T-helper 2 cell treated with Interferon-gamma antibody and Interleukin-4, amounts not matched to agents 5 μg/mL and 100 μg/mL, for 36 hours (primary cell): ENCODE results near the gene CRISPLD2.
"Not testable (repeated sequence)": the region's sequence is repeated elsewhere in the genome, so short reads cannot be mapped to it uniquely, and the experiment has no call there.

Source experiments
- DNase-seq: peaks from one replicate; pipeline ENCODE4 v3.0.0; 2021; ENCODE audit warnings: low spot score
- H3K27ac Mint-ChIP-seq: one replicate; pipeline ENCODE4 v1.8.0; 2021; ENCODE audit warnings: mild to moderate bottlenecking, mixed read lengths
- H3K27me3 Mint-ChIP-seq: one replicate; pipeline ENCODE4 v1.8.0; 2021; ENCODE audit warnings: low read depth, mixed read lengths
- H3K36me3 Mint-ChIP-seq: one replicate; pipeline ENCODE4 v1.8.0; 2021; ENCODE audit warnings: low read depth, mixed read lengths
- H3K4me1 Mint-ChIP-seq: one replicate; pipeline ENCODE4 v1.8.0; 2021; ENCODE audit warnings: low read depth, mixed read lengths
- H3K4me3 Mint-ChIP-seq: one replicate; pipeline ENCODE4 v1.8.0; 2022; ENCODE audit warnings: mild to moderate bottlenecking, moderate library complexity, mixed read lengths
- H3K9me3 Mint-ChIP-seq: one replicate; pipeline ENCODE4 v1.8.0; 2021; ENCODE audit warnings: mixed read lengths

Gene CRISPLD2

DNA sequence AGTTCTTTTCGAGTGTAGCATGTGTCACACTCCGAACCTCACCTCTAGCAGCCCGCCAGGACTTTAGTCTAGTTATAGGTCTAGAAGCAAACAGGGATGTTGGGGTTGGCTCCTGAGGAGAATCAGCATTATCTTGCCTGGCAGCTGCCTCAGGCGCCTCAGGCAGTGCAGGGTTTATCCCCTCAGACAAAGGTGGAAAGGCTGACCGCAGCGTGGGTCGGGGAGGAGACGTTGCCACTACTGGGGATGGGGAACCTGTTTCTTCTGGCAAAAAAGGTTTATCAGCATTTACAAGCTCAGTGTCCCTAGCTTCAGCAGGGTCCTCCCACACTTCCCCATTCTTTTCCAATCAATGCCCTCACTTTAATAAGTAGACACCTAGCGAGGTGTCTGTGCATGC, 40.6 kb downstream of the CRISPLD2 start:
- Mint-ChIP-seq H3K27me3 (peaks cover 3% of the 10 kb centered on the region), H3K4me3 (no peak overlapping the region), H3K4me1 (no peaks in the 10 kb centered on the region), H3K9me3 (peaks cover 9% of the 10 kb centered on the region), H3K36me3 (no peaks in the 10 kb centered on the region), H3K27ac (no peak overlapping the region)
- no peak for DNase-seq

DNA sequence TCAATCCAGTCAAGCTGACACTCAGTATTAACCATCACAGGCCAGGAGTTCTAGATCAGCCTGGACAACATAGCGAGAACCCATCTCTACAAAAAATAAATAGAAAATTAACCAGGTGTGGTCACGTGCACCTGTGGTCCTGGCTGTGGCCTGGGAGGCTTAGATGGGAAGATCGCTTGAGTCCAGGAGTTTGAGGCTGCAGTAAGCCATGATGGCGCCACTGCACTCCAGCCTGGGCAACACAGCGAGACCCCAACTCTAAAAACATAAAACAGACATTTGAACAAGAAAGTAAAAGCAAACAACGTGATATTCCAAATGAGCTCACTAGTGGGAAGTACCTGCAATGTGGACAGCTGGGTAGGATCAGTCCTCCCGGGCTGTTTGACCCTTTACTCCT, 41.9 kb downstream of the CRISPLD2 start:
- Mint-ChIP-seq H3K36me3 (no peaks in the 10 kb centered on the region), H3K27ac (no peak overlapping the region), H3K4me1 (no peaks in the 10 kb centered on the region), H3K27me3 (peaks cover 3% of the 10 kb centered on the region), H3K4me3 (no peak overlapping the region), H3K9me3 (peaks cover 9% of the 10 kb centered on the region)
- DNase-seq = no peak

- DNase-seq = no peak
- no peak overlapping the region for H3K27ac Mint-ChIP-seq
- H3K4me3 Mint-ChIP-seq = no peak overlapping the region
- peaks cover 9% of the 10 kb centered on the region for H3K9me3 Mint-ChIP-seq
- H3K27me3 Mint-ChIP-seq = peaks cover 3% of the 10 kb centered on the region
- no peaks in the 10 kb centered on the region for H3K4me1 Mint-ChIP-seq
- no peaks in the 10 kb centered on the region for H3K36me3 Mint-ChIP-seq
Measured at GRCh38 chr16:84862804-84863480, 43.2 kb downstream of the CRISPLD2 start.

DNA sequence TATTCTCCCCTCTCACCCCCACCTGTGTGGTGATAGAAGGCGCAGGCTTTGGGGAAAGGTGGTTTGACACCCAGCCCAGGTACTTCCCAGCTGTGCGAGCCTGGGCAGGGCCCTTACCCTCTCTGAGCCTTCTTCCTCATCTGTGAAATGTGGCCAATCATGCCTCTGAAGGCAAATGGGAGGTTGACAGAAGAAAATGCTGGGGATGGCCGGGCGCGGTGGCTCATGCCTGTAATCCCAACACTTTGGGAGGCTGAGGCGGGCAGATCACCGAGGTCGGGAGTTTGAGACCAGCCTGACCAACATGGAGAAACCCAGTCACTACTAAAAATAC, 43.7 kb downstream of the CRISPLD2 start:
- peaks cover 3% of the 10 kb centered on the region for H3K27me3 Mint-ChIP-seq
- H3K4me3 Mint-ChIP-seq = no peak overlapping the region
- peaks cover 9% of the 10 kb centered on the region for H3K9me3 Mint-ChIP-seq
- DNase-seq = no peak
- H3K36me3 Mint-ChIP-seq = no peaks in the 10 kb centered on the region
- no peaks in the 10 kb centered on the region for H3K4me1 Mint-ChIP-seq
- H3K27ac Mint-ChIP-seq = no peak overlapping the region

GRCh38 chr16:84864326-84864955, 44.7 kb downstream of the CRISPLD2 start:
- H3K4me1 Mint-ChIP-seq = no peaks in the 10 kb centered on the region
- no peak overlapping the region for H3K4me3 Mint-ChIP-seq
- peaks cover 3% of the 10 kb centered on the region for H3K27me3 Mint-ChIP-seq
- H3K27ac Mint-ChIP-seq = no peak overlapping the region
- DNase-seq = no peak
- no peaks in the 10 kb centered on the region for H3K36me3 Mint-ChIP-seq
- peaks cover 8% of the 10 kb centered on the region for H3K9me3 Mint-ChIP-seq

- Mint-ChIP-seq H3K27me3 (peaks cover 3% of the 10 kb centered on the region), H3K4me1 (no peaks in the 10 kb centered on the region), H3K36me3 (no peaks in the 10 kb centered on the region), H3K9me3 (no peaks in the 10 kb centered on the region), H3K4me3 (no peak overlapping the region), H3K27ac (no peak overlapping the region)
- DNase-seq = no peak
Measured at GRCh38 chr16:84867696-84868095, 47.9 kb downstream of the CRISPLD2 start.

DNA sequence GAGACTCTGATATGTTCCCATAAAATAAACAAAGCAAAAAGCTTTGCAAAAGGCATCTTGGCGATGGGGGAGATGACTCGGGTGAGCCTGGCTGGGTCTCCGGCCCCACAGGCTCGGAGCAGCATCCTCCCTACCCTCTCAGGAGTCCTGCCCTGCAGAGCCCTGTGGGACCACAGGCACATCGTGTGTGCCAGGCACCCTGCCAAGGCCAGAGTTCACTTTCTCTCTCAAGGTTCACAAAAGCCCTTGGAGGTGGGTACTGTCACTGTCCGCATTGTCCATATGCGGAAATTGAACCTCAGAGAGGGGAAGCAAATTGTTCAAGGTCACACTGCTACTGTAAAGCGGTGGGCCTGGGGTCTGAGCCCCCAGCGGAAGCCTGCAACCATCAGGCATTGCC, 48.5 kb downstream of the CRISPLD2 start:
- H3K4me3 Mint-ChIP-seq = no peak overlapping the region
- DNase-seq = no peak
- H3K4me1 Mint-ChIP-seq = no peaks in the 10 kb centered on the region
- no peak overlapping the region for H3K27ac Mint-ChIP-seq
- no peaks in the 10 kb centered on the region for H3K36me3 Mint-ChIP-seq
- peaks cover 3% of the 10 kb centered on the region for H3K27me3 Mint-ChIP-seq
- H3K9me3 Mint-ChIP-seq = no peaks in the 10 kb centered on the region

- Mint-ChIP-seq H3K27ac (no peak overlapping the region), H3K9me3 (no peaks in the 10 kb centered on the region), H3K36me3 (no peaks in the 10 kb centered on the region), H3K4me3 (no peak overlapping the region), H3K27me3 (peaks cover 3% of the 10 kb centered on the region), H3K4me1 (no peaks in the 10 kb centered on the region)
- DNase-seq = no peak
Measured at GRCh38 chr16:84868829-84869472, 49.2 kb downstream of the CRISPLD2 start.

DNA sequence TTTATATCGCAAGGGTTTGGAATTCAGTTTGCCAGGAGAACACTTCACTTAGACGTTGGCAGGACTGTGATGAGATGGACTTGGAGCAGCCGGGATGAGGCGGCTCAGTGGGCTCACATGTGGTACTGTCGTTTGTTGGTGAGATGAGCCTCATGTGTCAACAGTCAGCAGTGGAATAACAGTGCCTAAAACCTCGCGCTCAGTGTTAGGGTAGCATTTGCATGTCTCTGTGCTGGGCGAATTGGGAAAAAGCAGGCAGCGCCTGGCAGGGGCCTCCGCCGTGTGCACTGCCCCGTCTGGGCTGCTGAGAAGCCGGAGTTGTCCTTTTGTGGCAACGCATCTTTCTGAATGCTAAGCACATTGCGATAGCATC, 49.7 kb downstream of the CRISPLD2 start:
- no peak for DNase-seq
- Mint-ChIP-seq H3K4me3 (no peak overlapping the region), H3K36me3 (no peaks in the 10 kb centered on the region), H3K9me3 (no peaks in the 10 kb centered on the region), H3K27ac (no peak overlapping the region), H3K27me3 (peaks cover 3% of the 10 kb centered on the region), H3K4me1 (no peaks in the 10 kb centered on the region)

GRCh38 chr16:84872971-84873370, 53.2 kb downstream of the CRISPLD2 start:
- not testable (repeated sequence) for H3K4me1 Mint-ChIP-seq, DNase-seq, H3K4me3 Mint-ChIP-seq, H3K9me3 Mint-ChIP-seq, H3K27me3 Mint-ChIP-seq, H3K36me3 Mint-ChIP-seq, H3K27ac Mint-ChIP-seq

DNA sequence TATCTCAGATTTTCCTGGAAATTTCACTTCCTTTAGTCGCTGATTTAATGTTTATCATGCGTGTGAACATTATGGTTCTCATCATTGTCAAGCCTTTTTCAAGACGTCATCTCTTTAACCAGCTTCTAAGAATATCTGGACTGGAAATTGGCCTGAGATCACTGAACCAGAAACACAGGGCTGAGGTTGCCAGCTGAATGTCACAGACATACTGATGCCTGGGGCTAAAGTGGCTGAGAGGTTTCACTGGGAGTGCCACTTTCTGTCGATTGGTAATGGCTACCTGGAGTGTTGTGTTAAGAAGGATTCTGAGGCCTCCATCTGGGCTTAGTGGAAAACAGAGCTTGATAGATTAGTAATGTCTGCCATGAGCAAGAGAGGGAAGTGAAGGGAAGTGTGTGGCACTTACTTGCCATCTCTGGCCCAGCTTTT, 54.2 kb downstream of the CRISPLD2 start:
- Mint-ChIP-seq H3K9me3 (no peaks in the 10 kb centered on the region), H3K4me3 (no peak overlapping the region), H3K27ac (no peak overlapping the region), H3K36me3 (no peaks in the 10 kb centered on the region), H3K27me3 (no peaks in the 10 kb centered on the region), H3K4me1 (no peaks in the 10 kb centered on the region)
- no peak for DNase-seq

GRCh38 chr16:84874553-84874952, 54.8 kb downstream of the CRISPLD2 start:
- no peak overlapping the region for H3K27ac Mint-ChIP-seq
- H3K36me3 Mint-ChIP-seq = no peaks in the 10 kb centered on the region
- DNase-seq = no peak
- H3K9me3 Mint-ChIP-seq = no peaks in the 10 kb centered on the region
- H3K27me3 Mint-ChIP-seq = no peaks in the 10 kb centered on the region
- no peak overlapping the region for H3K4me3 Mint-ChIP-seq
- H3K4me1 Mint-ChIP-seq = no peaks in the 10 kb centered on the region

- Mint-ChIP-seq H3K27me3 (no peaks in the 10 kb centered on the region), H3K36me3 (no peaks in the 10 kb centered on the region), H3K4me3 (no peak overlapping the region), H3K27ac (no peak overlapping the region), H3K4me1 (no peaks in the 10 kb centered on the region), H3K9me3 (no peaks in the 10 kb centered on the region)
- DNase-seq = no peak
Measured at GRCh38 chr16:84874983-84875382, 55.2 kb downstream of the CRISPLD2 start.

DNA sequence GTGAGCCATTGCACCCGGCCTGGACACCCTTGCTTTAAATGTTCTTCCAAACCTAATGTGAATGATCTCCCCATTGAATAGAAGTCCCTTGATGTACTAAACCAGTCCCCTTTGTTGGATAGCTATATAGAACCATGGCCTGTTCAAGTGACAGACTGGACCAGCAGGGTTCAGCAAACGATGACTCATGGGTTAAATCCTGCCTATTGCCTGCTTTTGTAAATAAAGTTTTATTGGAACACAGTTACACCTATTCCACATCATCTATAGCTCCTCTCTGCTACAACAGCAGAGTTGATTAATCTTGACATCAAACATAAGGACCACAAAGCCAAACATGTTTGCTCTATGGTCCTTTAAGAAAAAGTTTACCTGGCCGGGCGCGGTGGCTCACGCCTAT, 56.1 kb downstream of the CRISPLD2 start:
- Mint-ChIP-seq H3K27ac (no peak overlapping the region), H3K4me1 (no peaks in the 10 kb centered on the region), H3K27me3 (no peaks in the 10 kb centered on the region), H3K36me3 (no peaks in the 10 kb centered on the region), H3K9me3 (no peaks in the 10 kb centered on the region), H3K4me3 (no peak overlapping the region)
- DNase-seq = no peak
